ENCODE measurements around the gene TLR5.

The TLR5 gene

GRCh38 chr1:223087291-223088255 is 55.5 kb downstream of the TLR5 start:
- Histone ChIP-seq H3K36me3 (ENCODE audit: low read length) (no peaks in the 10 kb centered on the region), H3K27me3 (ENCODE audit: low read length) (no peaks in the 10 kb centered on the region), H3K27ac (ENCODE audit: low read depth, low read length) (no peak overlapping the region), H3K79me2 (ENCODE audit: insufficient read depth, low read length) (no peaks in the 10 kb centered on the region), H3K4me3 (ENCODE audit: insufficient read depth, low read length, poor library complexity, severe bottlenecking) (no peak overlapping the region), H2AFZ (ENCODE audit: low read depth, low read length, severe bottlenecking) (no peak overlapping the region), H3K9me2 (replicated peaks; ENCODE audit: insufficient read depth, low read length) (no peaks in the 10 kb centered on the region), H3K9me3 (ENCODE audit: insufficient read depth, low read length) (no peaks in the 10 kb centered on the region), H3F3A (ENCODE audit: insufficient read depth) (no peaks in the 10 kb centered on the region), H4K20me1 (ENCODE audit: low read depth, low read length) (no peaks in the 10 kb centered on the region), H3K4me2 (ENCODE audit: low read depth, low read length, poor library complexity, severe bottlenecking) (no peak overlapping the region), H3K9ac (ENCODE audit: low read length) (no peak overlapping the region)
- 0 out of 2 replicates have a peak, but pooled peaks have one; percentile 46 for TF ChIP-seq EZH2phosphoT487 (conservative IDR thresholded peaks at IDR 0.05; ENCODE audit: low read length)
- TF ChIP-seq, protein P1, sequence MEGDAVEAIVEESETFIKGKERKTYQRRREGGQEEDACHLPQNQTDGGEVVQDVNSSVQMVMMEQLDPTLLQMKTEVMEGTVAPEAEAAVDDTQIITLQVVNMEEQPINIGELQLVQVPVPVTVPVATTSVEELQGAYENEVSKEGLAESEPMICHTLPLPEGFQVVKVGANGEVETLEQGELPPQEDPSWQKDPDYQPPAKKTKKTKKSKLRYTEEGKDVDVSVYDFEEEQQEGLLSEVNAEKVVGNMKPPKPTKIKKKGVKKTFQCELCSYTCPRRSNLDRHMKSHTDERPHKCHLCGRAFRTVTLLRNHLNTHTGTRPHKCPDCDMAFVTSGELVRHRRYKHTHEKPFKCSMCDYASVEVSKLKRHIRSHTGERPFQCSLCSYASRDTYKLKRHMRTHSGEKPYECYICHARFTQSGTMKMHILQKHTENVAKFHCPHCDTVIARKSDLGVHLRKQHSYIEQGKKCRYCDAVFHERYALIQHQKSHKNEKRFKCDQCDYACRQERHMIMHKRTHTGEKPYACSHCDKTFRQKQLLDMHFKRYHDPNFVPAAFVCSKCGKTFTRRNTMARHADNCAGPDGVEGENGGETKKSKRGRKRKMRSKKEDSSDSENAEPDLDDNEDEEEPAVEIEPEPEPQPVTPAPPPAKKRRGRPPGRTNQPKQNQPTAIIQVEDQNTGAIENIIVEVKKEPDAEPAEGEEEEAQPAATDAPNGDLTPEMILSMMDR (IDR thresholded peaks at IDR 0.05; ENCODE audit: insufficient read depth, low read length, poor library complexity, severe bottlenecking): no peak

DNA sequence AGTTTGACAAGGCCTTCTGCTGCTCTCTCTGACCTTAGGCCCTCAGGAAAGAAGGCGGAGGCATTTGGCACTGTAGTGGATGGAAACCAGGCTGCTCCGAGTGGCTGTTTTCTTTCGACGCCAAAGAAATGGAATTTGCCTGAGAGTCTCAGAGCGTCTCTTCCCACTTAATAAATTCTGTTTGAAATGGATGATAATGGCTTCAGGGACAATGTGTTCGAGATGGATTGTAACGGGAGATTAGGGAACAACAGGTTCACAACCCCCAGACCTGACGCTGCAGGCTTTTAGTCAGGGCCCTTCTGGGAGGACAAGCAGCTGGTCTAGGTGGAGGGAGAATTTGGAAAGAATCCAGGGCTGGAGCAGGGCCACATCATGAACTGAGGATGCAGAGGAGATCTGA is 58.6 kb downstream of the TLR5 start:
- Histone ChIP-seq H2AFZ (ENCODE audit: low read depth, low read length, severe bottlenecking) (no peak overlapping the region), H3K27ac (ENCODE audit: low read depth, low read length) (no peak overlapping the region), H3K4me3 (ENCODE audit: insufficient read depth, low read length, poor library complexity, severe bottlenecking) (no peak overlapping the region), H3K9ac (ENCODE audit: low read length) (no peak overlapping the region), H3K9me2 (replicated peaks; ENCODE audit: insufficient read depth, low read length) (no peaks in the 10 kb centered on the region), H3K79me2 (ENCODE audit: insufficient read depth, low read length) (no peaks in the 10 kb centered on the region), H4K20me1 (ENCODE audit: low read depth, low read length) (no peaks in the 10 kb centered on the region), H3K4me2 (ENCODE audit: low read depth, low read length, poor library complexity, severe bottlenecking) (no peak overlapping the region), H3F3A (ENCODE audit: insufficient read depth) (no peaks in the 10 kb centered on the region), H3K27me3 (ENCODE audit: low read length) (no peaks in the 10 kb centered on the region), H3K36me3 (ENCODE audit: low read length) (no peaks in the 10 kb centered on the region), H3K9me3 (ENCODE audit: insufficient read depth, low read length) (no peaks in the 10 kb centered on the region)
- TF ChIP-seq EZH2phosphoT487 (conservative IDR thresholded peaks at IDR 0.05; ENCODE audit: low read length): no peak
- TF ChIP-seq, protein P1 (IDR thresholded peaks at IDR 0.05; ENCODE audit: insufficient read depth, low read length, poor library complexity, severe bottlenecking): no peak

DNA sequence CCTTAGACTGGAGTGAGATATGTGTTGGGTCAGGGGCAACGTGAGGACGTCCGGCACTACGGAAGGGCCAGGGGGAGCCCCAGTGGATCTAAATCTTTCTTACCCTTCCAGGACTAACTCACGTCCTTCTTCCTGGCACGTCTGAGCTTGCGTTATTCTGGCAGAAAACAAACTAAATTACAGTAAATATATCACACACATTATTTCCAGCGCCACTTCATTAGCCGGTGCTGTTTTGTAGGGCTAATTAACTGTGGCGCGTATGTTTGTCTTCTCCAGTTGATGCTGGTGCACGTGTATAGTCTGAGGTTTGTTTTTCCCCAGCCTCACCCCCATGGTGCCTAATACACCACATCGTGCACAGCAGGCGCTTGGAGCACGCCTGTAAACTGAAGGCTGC is 59.2 kb downstream of the TLR5 start:
- Histone ChIP-seq H3K4me3 (ENCODE audit: insufficient read depth, low read length, poor library complexity, severe bottlenecking) (no peak overlapping the region), H3K27ac (ENCODE audit: low read depth, low read length) (no peak overlapping the region), H3K9me3 (ENCODE audit: insufficient read depth, low read length) (no peaks in the 10 kb centered on the region), H2AFZ (ENCODE audit: low read depth, low read length, severe bottlenecking) (no peak overlapping the region), H3K9me2 (replicated peaks; ENCODE audit: insufficient read depth, low read length) (no peaks in the 10 kb centered on the region), H3F3A (ENCODE audit: insufficient read depth) (no peaks in the 10 kb centered on the region), H3K36me3 (ENCODE audit: low read length) (no peaks in the 10 kb centered on the region), H3K4me2 (ENCODE audit: low read depth, low read length, poor library complexity, severe bottlenecking) (no peak overlapping the region), H3K27me3 (ENCODE audit: low read length) (no peaks in the 10 kb centered on the region), H3K79me2 (ENCODE audit: insufficient read depth, low read length) (no peaks in the 10 kb centered on the region), H3K9ac (ENCODE audit: low read length) (no peak overlapping the region), H4K20me1 (ENCODE audit: low read depth, low read length) (no peaks in the 10 kb centered on the region)
- no peak for TF ChIP-seq EZH2phosphoT487 (conservative IDR thresholded peaks at IDR 0.05; ENCODE audit: low read length)
- TF ChIP-seq, protein P1 (IDR thresholded peaks at IDR 0.05; ENCODE audit: insufficient read depth, low read length, poor library complexity, severe bottlenecking): no peak

All from SU-DHL-6 (cell line).